IPS-15b (cell line): ENCODE results near the gene P4HB.

ENCODE experiments used
- H3K27me3 ChIP-seq: one replicate; pipeline ENCODE4 v1.6.1; 2013; ENCODE audit warnings: low read length; ENCODE audit not compliant: control insufficient read depth, insufficient read depth
- H3K36me3 ChIP-seq: one replicate; pipeline ENCODE4 v1.6.1; 2013; ENCODE audit warnings: low read length; ENCODE audit not compliant: control insufficient read depth, insufficient read depth
- H3K4me1 ChIP-seq: one replicate; pipeline ENCODE4 v1.6.1; 2013; ENCODE audit warnings: mild to moderate bottlenecking, low read length; ENCODE audit not compliant: control insufficient read depth, insufficient read depth
- H3K4me3 ChIP-seq: one replicate; pipeline ENCODE4 v1.5.1; 2013; ENCODE audit warnings: low read depth, low read length
- H3K9ac ChIP-seq: one replicate; pipeline ENCODE4 v1.6.1; 2013; ENCODE audit warnings: low read depth, mild to moderate bottlenecking, low read length
- H3K9me3 ChIP-seq: one replicate; pipeline ENCODE4 v1.6.1; 2013; ENCODE audit warnings: mild to moderate bottlenecking, low read length; ENCODE audit not compliant: control insufficient read depth, insufficient read depth

P4HB gene

GRCh38 chr17:81807210-81807719 lies 53.1 kb downstream of the P4HB start:
- H3K4me3 ChIP-seq = no peak overlapping the region
- no peak overlapping the region for H3K9ac ChIP-seq
- H3K36me3 ChIP-seq = no peaks in the 10 kb centered on the region
- H3K4me1 ChIP-seq = no peaks in the 10 kb centered on the region
- H3K27me3 ChIP-seq = peaks cover 29% of the 10 kb centered on the region
- no peaks in the 10 kb centered on the region for H3K9me3 ChIP-seq

GRCh38 chr17:81806461-81807209 lies 53.7 kb downstream of the P4HB start:
- no peaks in the 10 kb centered on the region for H3K4me1 ChIP-seq
- H3K9ac ChIP-seq = no peak overlapping the region
- H3K36me3 ChIP-seq = no peaks in the 10 kb centered on the region
- H3K4me3 ChIP-seq = no peak overlapping the region
- H3K9me3 ChIP-seq = no peaks in the 10 kb centered on the region
- peaks cover 35% of the 10 kb centered on the region for H3K27me3 ChIP-seq

GRCh38 chr17:81805707-81806460 lies 54.5 kb downstream of the P4HB start:
- Histone ChIP-seq H3K4me3 (no peak overlapping the region), H3K27me3 (peaks cover 40% of the 10 kb centered on the region), H3K4me1 (no peaks in the 10 kb centered on the region), H3K9me3 (no peaks in the 10 kb centered on the region), H3K9ac (no peak overlapping the region), H3K36me3 (no peaks in the 10 kb centered on the region)

GRCh38 chr17:81804559-81805399 lies 55.6 kb downstream of the P4HB start:
- Histone ChIP-seq H3K9me3 (no peaks in the 10 kb centered on the region), H3K27me3 (peaks cover 40% of the 10 kb centered on the region), H3K4me3 (peak overlapping the region; percentile 43)

GRCh38 chr17:81803728-81804558 lies 56.4 kb downstream of the P4HB start, which contains the start of gene GCGR:
GCGR (plus strand) TSS chr17:81804150; CDS start chr17:81809019, 4,869 bp downstream.
- Histone ChIP-seq H3K9ac (no peak within 1 kb of the TSS), H3K27me3 (peaks cover 40% of the 10 kb centered on the region)

More at GRCh38 chr17:81804559-81805399, 55.6 kb downstream of the P4HB start:
- Histone ChIP-seq H3K4me1 (no peaks in the 10 kb centered on the region), H3K9ac (no peak overlapping the region), H3K36me3 (no peaks in the 10 kb centered on the region)

GRCh38 chr17:81802856-81803643 lies 57.3 kb downstream of the P4HB start:
- no peaks in the 10 kb centered on the region for H3K4me1 ChIP-seq
- no peaks in the 10 kb centered on the region for H3K9me3 ChIP-seq
- no peaks in the 10 kb centered on the region for H3K36me3 ChIP-seq
- peaks cover 40% of the 10 kb centered on the region for H3K27me3 ChIP-seq
- H3K4me3 ChIP-seq = no peak overlapping the region
- no peak overlapping the region for H3K9ac ChIP-seq

More at GRCh38 chr17:81803728-81804558, 56.4 kb downstream of the P4HB start, which contains the start of gene GCGR:
- Histone ChIP-seq H3K9me3 (no peaks in the 10 kb centered on the region), H3K36me3 (no peaks in the 10 kb centered on the region), H3K4me3 (peak within 1 kb of the TSS; percentile 43), H3K4me1 (no peaks in the 10 kb centered on the region)

- H3K27me3 ChIP-seq = peaks cover 40% of the 10 kb centered on the region
- H3K9ac ChIP-seq = no peak overlapping the region
- no peaks in the 10 kb centered on the region for H3K9me3 ChIP-seq
- no peak overlapping the region for H3K4me3 ChIP-seq
- H3K4me1 ChIP-seq = no peaks in the 10 kb centered on the region
- no peaks in the 10 kb centered on the region for H3K36me3 ChIP-seq
Observed at GRCh38 chr17:81802048-81802758, 58.1 kb downstream of the P4HB start.

- Histone ChIP-seq H3K4me3 (no peak overlapping the region), H3K9me3 (no peaks in the 10 kb centered on the region), H3K36me3 (no peaks in the 10 kb centered on the region), H3K4me1 (no peaks in the 10 kb centered on the region), H3K27me3 (peaks cover 40% of the 10 kb centered on the region), H3K9ac (no peak overlapping the region)
Observed at GRCh38 chr17:81801327-81801726, 59.0 kb downstream of the P4HB start.

GRCh38 chr17:81794509-81794908 lies 65.8 kb downstream of the P4HB start:
- Histone ChIP-seq H3K4me1 (no peaks in the 10 kb centered on the region), H3K9me3 (no peaks in the 10 kb centered on the region), H3K4me3 (no peak overlapping the region), H3K36me3 (no peaks in the 10 kb centered on the region), H3K9ac (no peak overlapping the region), H3K27me3 (no peaks in the 10 kb centered on the region)

- no peaks in the 10 kb centered on the region for H3K27me3 ChIP-seq
- H3K9ac ChIP-seq = no peak overlapping the region
- no peaks in the 10 kb centered on the region for H3K36me3 ChIP-seq
- H3K4me1 ChIP-seq = no peaks in the 10 kb centered on the region
- H3K4me3 ChIP-seq = no peak overlapping the region
- H3K9me3 ChIP-seq = no peaks in the 10 kb centered on the region
Observed at GRCh38 chr17:81794074-81794476, 66.3 kb downstream of the P4HB start.
